Measurements from ENCODE around the gene PLCH2.

GRCh38 chr1:2528611-2528965 lies 52.5 kb downstream of the PLCH2 start:
- TF ChIP-seq CTCF (IDR thresholded peaks at IDR 0.05; ENCODE audit: low read depth, low read length, missing input control): peak; percentile 2
- TF ChIP-seq RAD21 (IDR thresholded peaks at IDR 0.05): no peak
- TF ChIP-seq ZBTB33 (IDR thresholded peaks at IDR 0.05): no peak
- no peak for TF ChIP-seq YY1 (IDR thresholded peaks at IDR 0.05)
- TF ChIP-seq FOXA1 (IDR thresholded peaks at IDR 0.05): no peak
- TF ChIP-seq HNF4G (IDR thresholded peaks at IDR 0.05): no peak
- TF ChIP-seq TAF1 (conservative IDR thresholded peaks at IDR 0.05): no peak
- TF ChIP-seq ATF3 (IDR thresholded peaks at IDR 0.05): no peak
- no peak for TF ChIP-seq SP1 (IDR thresholded peaks at IDR 0.05)
- TF ChIP-seq GABPA (IDR thresholded peaks at IDR 0.05 in 1 of 2, conservative IDR thresholded peaks at IDR 0.05 in 1 of 2): no peak
- no peak for TF ChIP-seq REST (IDR thresholded peaks at IDR 0.05)
- TF ChIP-seq, protein P1, sequence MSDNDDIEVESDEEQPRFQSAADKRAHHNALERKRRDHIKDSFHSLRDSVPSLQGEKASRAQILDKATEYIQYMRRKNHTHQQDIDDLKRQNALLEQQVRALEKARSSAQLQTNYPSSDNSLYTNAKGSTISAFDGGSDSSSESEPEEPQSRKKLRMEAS (IDR thresholded peaks at IDR 0.05): no peak
- no peak for TF ChIP-seq JUND (IDR thresholded peaks at IDR 0.05)

All from liver (tissue), 3 donors.